Astrocyte (in vitro differentiated cells and primary cell): Measurements from ENCODE around the gene ATXN7.

Source experiments
- CTCF ChIP-seq: IDR thresholded peaks from 2 replicates; pipeline ENCODE4 v1.5.1; 2011; ENCODE audit warnings: low read depth, mild to moderate bottlenecking, inconsistent platforms, low read length, moderate library complexity; ENCODE audit not compliant: insufficient read depth
- EZH2 ChIP-seq: IDR thresholded peaks from 2 replicates; pipeline ENCODE4 v1.6.1; 2012; ENCODE audit warnings: mild to moderate bottlenecking, low read length, inconsistent platforms; ENCODE audit not compliant: insufficient read depth

DNA sequence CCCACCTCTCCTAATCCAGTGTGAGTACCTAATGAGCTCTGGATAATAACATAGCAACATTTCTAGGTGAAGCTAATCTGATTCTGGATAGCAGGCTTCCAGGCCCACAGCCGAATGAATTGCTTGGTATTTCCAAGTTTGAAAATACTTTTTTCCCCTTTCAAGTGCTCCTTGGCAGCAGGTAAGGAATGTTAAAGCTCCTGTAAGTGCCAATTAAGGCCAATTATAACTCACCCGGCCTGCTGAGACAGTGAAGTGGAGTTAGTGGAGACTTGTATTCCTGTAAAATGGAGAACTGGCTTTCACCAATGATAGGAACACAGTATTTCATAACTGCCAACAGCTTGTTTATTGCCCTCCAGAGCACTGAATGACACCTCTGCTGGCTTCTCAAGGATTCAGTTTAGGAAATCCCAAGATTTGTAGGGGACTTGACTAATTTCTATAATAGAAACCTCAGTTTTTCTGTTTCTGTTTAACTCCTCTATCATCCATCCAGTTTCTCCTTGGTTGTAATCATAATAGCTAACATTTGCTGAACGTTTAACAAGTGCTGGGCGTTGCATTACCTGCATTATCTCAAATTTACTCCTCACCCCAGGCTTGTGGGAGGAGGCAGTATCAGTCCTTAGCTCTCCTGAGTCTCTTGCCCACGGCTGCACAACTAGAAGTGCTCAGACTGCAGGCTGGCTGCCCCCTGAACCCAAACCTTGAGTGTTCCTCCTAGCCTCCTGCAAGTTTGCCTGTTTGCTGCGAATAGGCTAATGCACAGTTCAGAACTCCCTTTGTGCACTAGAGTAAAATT is 101.2 kb downstream of the ATXN7 start:
- TF ChIP-seq CTCF (no peak), EZH2 (no peak)
